ENCODE results near the gene RNF207.

The RNF207 gene

GRCh38 chr1:6174621-6175410 lies 31.1 kb upstream of the RNF207 start:
- DNase-seq (ENCODE audit: insufficient read length, low spot score) (no peak), FAIRE-seq (peak; percentile 83)

GRCh38 chr1:6175411-6175828 lies 30.5 kb upstream of the RNF207 start:
- peak; percentile 46 for FAIRE-seq

GRCh38 chr1:6176779-6177178 lies 29.1 kb upstream of the RNF207 start:
- FAIRE-seq: no peak
- no peak for DNase-seq (ENCODE audit: insufficient read length, low spot score)

More at GRCh38 chr1:6175411-6175828, 30.5 kb upstream of the RNF207 start:
- no peak for DNase-seq (ENCODE audit: insufficient read length, low spot score)

GRCh38 chr1:6177681-6178380 lies 28.1 kb upstream of the RNF207 start:
- DNase-seq (ENCODE audit: insufficient read length, low spot score) (no peak), FAIRE-seq (no peak)

- FAIRE-seq (no peak), DNase-seq (ENCODE audit: insufficient read length, low spot score) (no peak)
Measured at GRCh38 chr1:6178751-6179563, 27.0 kb upstream of the RNF207 start.

- no peak for FAIRE-seq
- no peak for DNase-seq (ENCODE audit: insufficient read length, low spot score)
Measured at GRCh38 chr1:6179564-6180175, 26.2 kb upstream of the RNF207 start.

GRCh38 chr1:6180268-6180706 lies 25.6 kb upstream of the RNF207 start, which contains the start of gene CHD5:
Gene CHD5 (minus strand): TSS chr1:6180321. CDS start chr1:6180023, 298 bp downstream.
- DNase-seq (ENCODE audit: insufficient read length, low spot score) (no peak), FAIRE-seq (peak; percentile 74)

GRCh38 chr1:6180707-6181311 lies 25.1 kb upstream of the RNF207 start:
- no peak for FAIRE-seq
- DNase-seq (ENCODE audit: insufficient read length, low spot score): no peak

GRCh38 chr1:6181347-6181770 lies 24.6 kb upstream of the RNF207 start:
- FAIRE-seq: no peak

GRCh38 chr1:6183520-6183989 lies 22.4 kb upstream of the RNF207 start:
- DNase-seq (ENCODE audit: insufficient read length, low spot score): no peak

More at GRCh38 chr1:6181347-6181770, 24.6 kb upstream of the RNF207 start:
- DNase-seq (ENCODE audit: insufficient read length, low spot score): no peak

GRCh38 chr1:6184083-6184783 lies 21.7 kb upstream of the RNF207 start:
- FAIRE-seq: no peak
- no peak for DNase-seq (ENCODE audit: insufficient read length, low spot score)

More at GRCh38 chr1:6183520-6183989, 22.4 kb upstream of the RNF207 start:
- FAIRE-seq: no peak

- FAIRE-seq (no peak), DNase-seq (ENCODE audit: insufficient read length, low spot score) (no peak)
Measured at GRCh38 chr1:6185151-6185550, 20.8 kb upstream of the RNF207 start.

- DNase-seq (ENCODE audit: insufficient read length, low spot score): no peak
Measured at GRCh38 chr1:6185635-6186382, 20.1 kb upstream of the RNF207 start.

GRCh38 chr1:6188466-6188865 lies 17.5 kb upstream of the RNF207 start:
- FAIRE-seq (no peak), DNase-seq (ENCODE audit: insufficient read length, low spot score) (no peak)

More at GRCh38 chr1:6185635-6186382, 20.1 kb upstream of the RNF207 start:
- no peak for FAIRE-seq

- DNase-seq (ENCODE audit: insufficient read length, low spot score) (no peak), FAIRE-seq (no peak)
Measured at GRCh38 chr1:6191968-6192367, 14.0 kb upstream of the RNF207 start.

- FAIRE-seq: no peak
- no peak for DNase-seq (ENCODE audit: insufficient read length, low spot score)
Measured at GRCh38 chr1:6197746-6198427, 8.0 kb upstream of the RNF207 start.

- DNase-seq (ENCODE audit: insufficient read length, low spot score) (no peak), FAIRE-seq (no peak)
Measured at GRCh38 chr1:6198646-6199297, 7.1 kb upstream of the RNF207 start.

All from HTR-8/SVneo (cell line).